H9 (cell line): ENCODE measurements around the gene VIPR1. TPM values are rescaled to one million over a fixed set of nuclear protein-coding genes. Genes with fewer than 3 reads are reported as not detected.

Experiments
- DNase-seq: peaks from one replicate; pipeline ENCODE4 v3.0.0-alpha.2; 2017
- H2AFZ ChIP-seq: one replicate; pipeline ENCODE4 v1.6.1; 2013; ENCODE audit warnings: mild to moderate bottlenecking, low read length, control low read depth, moderate library complexity
- H2AK5ac ChIP-seq: 2 replicates; pipeline ENCODE4 v1.6.1; 2013; ENCODE audit warnings: low read length, control low read depth, mixed read lengths; ENCODE audit not compliant: insufficient read length
- H2BK120ac ChIP-seq: one replicate; pipeline ENCODE4 v1.6.1; 2013; ENCODE audit warnings: low read depth, mild to moderate bottlenecking, low read length, control low read depth, inconsistent platforms; ENCODE audit not compliant: poor library complexity, severe bottlenecking
- H2BK12ac ChIP-seq: 2 replicates; pipeline ENCODE4 v1.6.1; 2013; ENCODE audit warnings: low read length, control low read depth, mixed read lengths, low read depth; ENCODE audit not compliant: insufficient read length
- H2BK15ac ChIP-seq: 2 replicates; pipeline ENCODE4 v1.6.1; 2013; ENCODE audit warnings: low read depth, low read length, control low read depth
- H2BK20ac ChIP-seq: one replicate; pipeline ENCODE4 v1.6.1; 2013; ENCODE audit warnings: low read depth, mild to moderate bottlenecking, low read length, control low read depth, inconsistent platforms; ENCODE audit not compliant: poor library complexity, severe bottlenecking
- H2BK5ac ChIP-seq: 2 replicates; pipeline ENCODE4 v1.6.1; 2013; ENCODE audit warnings: low read length, control low read depth, mixed read lengths; ENCODE audit not compliant: insufficient read length
- H3K14ac ChIP-seq: 2 replicates; pipeline ENCODE4 v1.6.1; 2013; ENCODE audit warnings: low read length, control low read depth; ENCODE audit not compliant: insufficient read depth
- H3K18ac ChIP-seq: 2 replicates; pipeline ENCODE4 v1.6.1; 2013; ENCODE audit warnings: low read depth, mild to moderate bottlenecking, mixed read lengths, low read length, control low read depth; ENCODE audit not compliant: insufficient read length
- H3K23ac ChIP-seq: 2 replicates; pipeline ENCODE4 v1.6.1; 2013; ENCODE audit warnings: low read length, control low read depth, mixed read lengths, low read depth; ENCODE audit not compliant: insufficient read length
- H3K23me2 ChIP-seq: 2 replicates; pipeline ENCODE4 v1.6.1; 2013; ENCODE audit warnings: low read depth, mild to moderate bottlenecking, mixed read lengths, low read length, control low read depth; ENCODE audit not compliant: insufficient read length, poor library complexity, severe bottlenecking
- H3K27ac ChIP-seq: 2 replicates; pipeline ENCODE4 v1.5.1; 2013; ENCODE audit warnings: low read length, control low read depth, mixed read lengths, low read depth; ENCODE audit not compliant: insufficient read length
- H3K27me3 ChIP-seq: 2 replicates; pipeline ENCODE4 v1.6.1; 2013; ENCODE audit warnings: low read length, control low read depth, inconsistent platforms; ENCODE audit not compliant: insufficient read depth
- H3K4ac ChIP-seq: 2 replicates; pipeline ENCODE4 v1.6.1; 2013; ENCODE audit warnings: low read depth, mild to moderate bottlenecking, control low read depth, inconsistent platforms, low read length, moderate library complexity
- H3K4me1 ChIP-seq: 2 replicates; pipeline ENCODE4 v1.6.1; 2013; ENCODE audit warnings: low read length, control low read depth, inconsistent platforms; ENCODE audit not compliant: insufficient read depth
- H3K4me2 ChIP-seq: 2 replicates; pipeline ENCODE4 v1.6.1; 2013; ENCODE audit warnings: low read length, control low read depth, mixed read lengths; ENCODE audit not compliant: insufficient read length, insufficient read depth
- H3K56ac ChIP-seq: 2 replicates; pipeline ENCODE4 v1.6.1; 2013; ENCODE audit warnings: low read depth, mild to moderate bottlenecking, mixed read lengths, low read length, control low read depth; ENCODE audit not compliant: insufficient read length
- H3K79me1 ChIP-seq: 2 replicates; pipeline ENCODE4 v1.6.1; 2013; ENCODE audit warnings: low read depth, mild to moderate bottlenecking, moderate library complexity, low read length, control low read depth, inconsistent platforms; ENCODE audit not compliant: insufficient read depth, poor library complexity, severe bottlenecking
- H3K79me2 ChIP-seq: 2 replicates; pipeline ENCODE4 v1.6.1; 2013; ENCODE audit warnings: low read length, control low read depth, inconsistent platforms; ENCODE audit not compliant: insufficient read depth
- H3K9ac ChIP-seq: 2 replicates; pipeline ENCODE4 v1.6.1; 2013; ENCODE audit warnings: low read length, control low read depth, mixed read lengths; ENCODE audit not compliant: insufficient read length; ENCODE audit errors: extremely low read depth
- H3K9me3 ChIP-seq: one replicate; pipeline ENCODE4 v1.6.1; 2013; ENCODE audit warnings: low read depth, low read length, inconsistent platforms; ENCODE audit not compliant: control insufficient read depth
- H3T11ph ChIP-seq: one replicate; pipeline ENCODE4 v1.6.1; 2013; ENCODE audit warnings: mild to moderate bottlenecking, low read length, control low read depth, inconsistent platforms
- H4K20me1 ChIP-seq: one replicate; pipeline ENCODE4 v1.6.1; 2013; ENCODE audit not compliant: control insufficient read depth, insufficient read length, insufficient read depth
- H4K5ac ChIP-seq: 2 replicates; pipeline ENCODE4 v1.6.1; 2013; ENCODE audit warnings: low read depth, mild to moderate bottlenecking, mixed read lengths, low read length, control low read depth; ENCODE audit not compliant: insufficient read length
- H4K8ac ChIP-seq: replicated peaks from 2 replicates; pipeline ENCODE4 v1.6.1; 2013; ENCODE audit warnings: low read length, control low read depth, mixed read lengths, low read depth; ENCODE audit not compliant: insufficient read length
- H4K91ac ChIP-seq: 2 replicates; pipeline ENCODE4 v1.6.1; 2013; ENCODE audit warnings: low read depth, mild to moderate bottlenecking, moderate library complexity, mixed read lengths, low read length, control low read depth; ENCODE audit not compliant: insufficient read length
- H3K27ac Mint-ChIP-seq, 3 experiments: 2 replicates in 2 of 3; 3 replicates in 1 of 3; pipeline ENCODE4 v1.8.0; 2020 to 2021; ENCODE audit warnings: mixed read lengths in 3 of 3, mild to moderate bottlenecking in 1 of 3, moderate library complexity in 1 of 3
- H3K27me3 Mint-ChIP-seq: 2 replicates; pipeline ENCODE4 v1.8.0; 2021; ENCODE audit warnings: low read depth, mild to moderate bottlenecking, moderate library complexity, mixed read lengths
- H3K36me3 Mint-ChIP-seq, 3 experiments: 2 replicates in 2 of 3; 3 replicates in 1 of 3; pipeline ENCODE4 v1.8.0; 2020 to 2021; ENCODE audit warnings: low read depth in 3 of 3, mixed read lengths in 3 of 3; ENCODE audit not compliant: insufficient read depth in 1 of 3
- H3K4me1 Mint-ChIP-seq, 2 experiments: 2 replicates each; pipeline ENCODE4 v1.8.0; 2020; ENCODE audit warnings: mixed read lengths in 2 of 2
- H3K4me3 Mint-ChIP-seq, 2 experiments: 2 replicates in 1 of 2; 3 replicates in 1 of 2; pipeline ENCODE4 v1.8.0; 2020 to 2021; ENCODE audit warnings: mild to moderate bottlenecking in 2 of 2, mixed read lengths in 2 of 2, moderate library complexity in 1 of 2
- H3K9me3 Mint-ChIP-seq, 2 experiments: 2 replicates in 1 of 2; 3 replicates in 1 of 2; pipeline ENCODE4 v1.8.0; 2020; ENCODE audit warnings: mild to moderate bottlenecking in 2 of 2, mixed read lengths in 2 of 2, moderate library complexity in 1 of 2
- WGBS: extraction: QIAGEN DNeasy Blood & Tissue Kit; methylation state at CpG from one replicate; pipeline ENCODE4 v1.1.7; 2013; ENCODE audit warnings: missing lambda C conversion rate, low lambda C conversion rate, mixed read lengths; ENCODE audit not compliant: insufficient read length; ENCODE audit errors: extremely low coverage; 5-methylcytosine and 5-hydroxymethylcytosine counted together
- total RNA-seq: library from RNA; stranded (reverse); gene quantifications from 2 replicates; pipeline ENCODE4 v1.2.1, GENCODE V29; 2021
- TF ChIP-seq, protein P1 (sequence below): fragments of 200-600 bp; sonication (generic); conservative IDR thresholded peaks from 3 replicates; pipeline ENCODE4 v1.8.0; 2021; ENCODE audit warnings: antibody characterized with exemption, mild to moderate bottlenecking

Gene VIPR1
- total RNA-seq, 1 experiment from 2014 or later = 6.5 TPM

DNA sequence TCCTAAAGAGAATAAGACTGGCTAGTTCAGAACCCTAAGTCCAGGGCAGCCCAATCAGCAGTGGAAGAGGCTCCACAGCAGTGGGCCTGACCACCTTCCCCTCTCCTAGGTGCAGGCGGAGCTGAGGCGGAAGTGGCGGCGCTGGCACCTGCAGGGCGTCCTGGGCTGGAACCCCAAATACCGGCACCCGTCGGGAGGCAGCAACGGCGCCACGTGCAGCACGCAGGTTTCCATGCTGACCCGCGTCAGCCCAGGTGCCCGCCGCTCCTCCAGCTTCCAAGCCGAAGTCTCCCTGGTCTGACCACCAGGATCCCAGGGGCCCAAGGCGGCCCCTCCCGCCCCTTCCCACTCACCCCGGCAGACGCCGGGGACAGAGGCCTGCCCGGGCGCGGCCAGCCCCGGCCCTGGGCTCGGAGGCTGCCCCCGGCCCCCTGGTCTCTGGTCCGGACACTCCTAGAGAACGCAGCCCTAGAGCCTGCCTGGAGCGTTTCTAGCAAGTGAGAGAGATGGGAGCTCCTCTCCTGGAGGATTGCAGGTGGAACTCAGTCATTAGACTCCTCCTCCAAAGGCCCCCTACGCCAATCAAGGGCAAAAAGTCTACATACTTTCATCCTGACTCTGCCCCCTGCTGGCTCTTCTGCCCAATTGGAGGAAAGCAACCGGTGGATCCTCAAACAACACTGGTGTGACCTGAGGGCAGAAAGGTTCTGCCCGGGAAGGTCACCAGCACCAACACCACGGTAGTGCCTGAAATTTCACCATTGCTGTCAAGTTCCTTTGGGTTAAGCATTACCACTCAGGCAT is 33.7 kb downstream of the VIPR1 start:
- Histone ChIP-seq H3K9ac (no peak overlapping the region), H4K5ac (no peak overlapping the region), H2BK5ac (no peak overlapping the region), H4K91ac (no peak overlapping the region), H3K18ac (no peak overlapping the region), H3K4me1 (peaks cover 12% of the 10 kb centered on the region), H2AFZ (no peak overlapping the region), H3K23ac (no peak overlapping the region), H2BK20ac (no peak overlapping the region), H3K56ac (no peak overlapping the region), H3K9me3 (no peaks in the 10 kb centered on the region), H2BK15ac (no peak overlapping the region), H3K27me3 (no peaks in the 10 kb centered on the region), H2BK12ac (no peak overlapping the region), H4K20me1 (peaks cover 2% of the 10 kb centered on the region), H3K79me2 (no peaks in the 10 kb centered on the region), H4K8ac (no peak overlapping the region), H3K23me2 (no peaks in the 10 kb centered on the region), H3K4ac (no peak overlapping the region), H3K14ac (no peak overlapping the region), H3K79me1 (no peaks in the 10 kb centered on the region), H3K4me2 (no peak overlapping the region), H3K27ac (no peak overlapping the region), H2BK120ac (no peak overlapping the region), H3T11ph (no peak overlapping the region), H2AK5ac (no peak overlapping the region)
- Mint-ChIP-seq H3K4me1 (peaks cover 29 to 39% of the 10 kb centered on the region in 2 experiments), H3K27me3 (no peaks in the 10 kb centered on the region), H3K9me3 (no peaks in the 10 kb centered on the region), H3K36me3 (peaks cover 0 to 4% (median 0%) of the 10 kb centered on the region in 3 experiments; a peak in 2 of 7 replicates), H3K4me3 (no peak overlapping the region), H3K27ac (no peak overlapping the region)
- TF ChIP-seq, protein P1, sequence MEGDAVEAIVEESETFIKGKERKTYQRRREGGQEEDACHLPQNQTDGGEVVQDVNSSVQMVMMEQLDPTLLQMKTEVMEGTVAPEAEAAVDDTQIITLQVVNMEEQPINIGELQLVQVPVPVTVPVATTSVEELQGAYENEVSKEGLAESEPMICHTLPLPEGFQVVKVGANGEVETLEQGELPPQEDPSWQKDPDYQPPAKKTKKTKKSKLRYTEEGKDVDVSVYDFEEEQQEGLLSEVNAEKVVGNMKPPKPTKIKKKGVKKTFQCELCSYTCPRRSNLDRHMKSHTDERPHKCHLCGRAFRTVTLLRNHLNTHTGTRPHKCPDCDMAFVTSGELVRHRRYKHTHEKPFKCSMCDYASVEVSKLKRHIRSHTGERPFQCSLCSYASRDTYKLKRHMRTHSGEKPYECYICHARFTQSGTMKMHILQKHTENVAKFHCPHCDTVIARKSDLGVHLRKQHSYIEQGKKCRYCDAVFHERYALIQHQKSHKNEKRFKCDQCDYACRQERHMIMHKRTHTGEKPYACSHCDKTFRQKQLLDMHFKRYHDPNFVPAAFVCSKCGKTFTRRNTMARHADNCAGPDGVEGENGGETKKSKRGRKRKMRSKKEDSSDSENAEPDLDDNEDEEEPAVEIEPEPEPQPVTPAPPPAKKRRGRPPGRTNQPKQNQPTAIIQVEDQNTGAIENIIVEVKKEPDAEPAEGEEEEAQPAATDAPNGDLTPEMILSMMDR = peak; percentile 66
- DNase-seq = peak; percentile 86
- no CpG with 5 or more reads among the region's 35 CpGs for WGBS
